Measurements from ENCODE around the gene ZNF202. TPM values are rescaled to one million over a fixed set of nuclear protein-coding genes. Genes with fewer than 3 reads are reported as not detected.
"Not testable (repeated sequence)": the region's sequence is repeated elsewhere in the genome, so short reads cannot be mapped to it uniquely, and the experiment has no call there.

ZNF202 gene
- total and polyA plus RNA-seq, 2 donors (not counting 1 experiment from before 2014, with no cell fraction given) = 4.5 to 9.7 TPM

- Histone ChIP-seq H3K27me3 (ENCODE audit: control insufficient read depth, insufficient read depth, low read length) (peaks cover 3% of the 10 kb centered on the region), H3K4me3 (replicated peaks in 1 of 4; ENCODE audit: control extremely low read depth in 1 of 4, insufficient read depth in 1 of 4, low read depth in 3 of 4, low read length in 4 of 4) (no peak within 1 kb of the TSS), H2AFZ (ENCODE audit: low read length) (no peak within 1 kb of the TSS), H4K20me1 (ENCODE audit: control insufficient read depth, extremely low read depth, insufficient read depth, low read length) (no peaks in the 10 kb centered on the region), H3K36me3 (ENCODE audit: control insufficient read depth, insufficient read depth, low read length) (no peaks in the 10 kb centered on the region), H3K9ac (ENCODE audit: insufficient read depth, low read length) (no peak within 1 kb of the TSS), H3K4me2 (ENCODE audit: extremely low read depth, insufficient read depth, low read length) (no peak within 1 kb of the TSS), H3K4me1 (ENCODE audit: control insufficient read depth, extremely low read depth, insufficient read depth, low read length) (no peaks in the 10 kb centered on the region), H3K79me2 (ENCODE audit: control insufficient read depth, insufficient read depth, low read length) (no peaks in the 10 kb centered on the region), H3K9me3 (ENCODE audit: control insufficient read depth, insufficient read depth, low read depth, low read length) (no peaks in the 10 kb centered on the region), H3K27ac (ENCODE audit: insufficient read depth, low read length) (no peak within 1 kb of the TSS)
- no peak for DNase-seq (ENCODE audit: low read depth in 2 of 2)
- TF ChIP-seq EZH2 (IDR thresholded peaks at IDR 0.05; ENCODE audit: low read length, missing control alignments) = no peak
- TF ChIP-seq, protein P1, sequence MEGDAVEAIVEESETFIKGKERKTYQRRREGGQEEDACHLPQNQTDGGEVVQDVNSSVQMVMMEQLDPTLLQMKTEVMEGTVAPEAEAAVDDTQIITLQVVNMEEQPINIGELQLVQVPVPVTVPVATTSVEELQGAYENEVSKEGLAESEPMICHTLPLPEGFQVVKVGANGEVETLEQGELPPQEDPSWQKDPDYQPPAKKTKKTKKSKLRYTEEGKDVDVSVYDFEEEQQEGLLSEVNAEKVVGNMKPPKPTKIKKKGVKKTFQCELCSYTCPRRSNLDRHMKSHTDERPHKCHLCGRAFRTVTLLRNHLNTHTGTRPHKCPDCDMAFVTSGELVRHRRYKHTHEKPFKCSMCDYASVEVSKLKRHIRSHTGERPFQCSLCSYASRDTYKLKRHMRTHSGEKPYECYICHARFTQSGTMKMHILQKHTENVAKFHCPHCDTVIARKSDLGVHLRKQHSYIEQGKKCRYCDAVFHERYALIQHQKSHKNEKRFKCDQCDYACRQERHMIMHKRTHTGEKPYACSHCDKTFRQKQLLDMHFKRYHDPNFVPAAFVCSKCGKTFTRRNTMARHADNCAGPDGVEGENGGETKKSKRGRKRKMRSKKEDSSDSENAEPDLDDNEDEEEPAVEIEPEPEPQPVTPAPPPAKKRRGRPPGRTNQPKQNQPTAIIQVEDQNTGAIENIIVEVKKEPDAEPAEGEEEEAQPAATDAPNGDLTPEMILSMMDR (conservative IDR thresholded peaks at IDR 0.05 in 1 of 2, IDR thresholded peaks at IDR 0.05 in 1 of 2; ENCODE audit: low read depth in 1 of 2, low read length in 2 of 2) = no peak
These were observed 12.7 kb upstream of the ZNF202 start, which contains the start of gene OR6X1 for GRCh38 chr11:123754101-123754568. Gene OR6X1 (minus strand): TSS chr11:123754518. CDS start chr11:123754518, 0 bp downstream.

DNA sequence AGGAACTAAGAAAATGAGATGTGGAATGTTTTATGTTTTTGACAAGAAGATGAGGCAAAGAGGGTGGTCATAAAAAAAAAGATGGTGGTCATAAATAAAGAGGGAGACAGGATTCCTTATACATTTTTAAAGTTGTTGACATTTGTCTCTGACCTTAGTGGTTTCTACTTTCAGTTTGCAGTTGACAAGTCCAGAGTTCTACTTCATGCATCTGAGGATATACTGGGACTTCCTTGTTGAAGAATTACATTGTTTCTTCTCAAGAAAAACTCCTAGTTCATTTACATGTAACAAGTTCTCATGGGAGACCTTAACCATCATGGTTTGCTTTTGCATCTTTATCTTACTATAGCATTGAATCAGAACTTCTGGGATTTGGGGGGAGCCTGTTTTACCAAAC, 11.7 kb upstream of the ZNF202 start:
- no peak overlapping the region for H2AFZ ChIP-seq (ENCODE audit: low read length)
- H3K27ac ChIP-seq (ENCODE audit: insufficient read depth, low read length) = no peak overlapping the region
- TF ChIP-seq EZH2 (IDR thresholded peaks at IDR 0.05; ENCODE audit: low read length, missing control alignments) = no peak
- TF ChIP-seq, protein P1 (conservative IDR thresholded peaks at IDR 0.05 in 1 of 2, IDR thresholded peaks at IDR 0.05 in 1 of 2; ENCODE audit: low read depth in 1 of 2, low read length in 2 of 2) = no peak
- H3K79me2 ChIP-seq (ENCODE audit: control insufficient read depth, insufficient read depth, low read length) = no peaks in the 10 kb centered on the region
- H3K4me1 ChIP-seq (ENCODE audit: control insufficient read depth, extremely low read depth, insufficient read depth, low read length) = no peaks in the 10 kb centered on the region
- peaks cover 3% of the 10 kb centered on the region for H3K27me3 ChIP-seq (ENCODE audit: control insufficient read depth, insufficient read depth, low read length)
- H3K4me3 ChIP-seq (replicated peaks in 1 of 4; ENCODE audit: control extremely low read depth in 1 of 4, insufficient read depth in 1 of 4, low read depth in 3 of 4, low read length in 4 of 4) = no peak overlapping the region
- H3K36me3 ChIP-seq (ENCODE audit: control insufficient read depth, insufficient read depth, low read length) = no peaks in the 10 kb centered on the region
- no peaks in the 10 kb centered on the region for H3K9me3 ChIP-seq (ENCODE audit: control insufficient read depth, insufficient read depth, low read depth, low read length)
- no peak overlapping the region for H3K9ac ChIP-seq (ENCODE audit: insufficient read depth, low read length)
- H4K20me1 ChIP-seq (ENCODE audit: control insufficient read depth, extremely low read depth, insufficient read depth, low read length) = no peaks in the 10 kb centered on the region
- H3K4me2 ChIP-seq (ENCODE audit: extremely low read depth, insufficient read depth, low read length) = no peak overlapping the region
- DNase-seq (ENCODE audit: low read depth in 2 of 2) = no peak

DNA sequence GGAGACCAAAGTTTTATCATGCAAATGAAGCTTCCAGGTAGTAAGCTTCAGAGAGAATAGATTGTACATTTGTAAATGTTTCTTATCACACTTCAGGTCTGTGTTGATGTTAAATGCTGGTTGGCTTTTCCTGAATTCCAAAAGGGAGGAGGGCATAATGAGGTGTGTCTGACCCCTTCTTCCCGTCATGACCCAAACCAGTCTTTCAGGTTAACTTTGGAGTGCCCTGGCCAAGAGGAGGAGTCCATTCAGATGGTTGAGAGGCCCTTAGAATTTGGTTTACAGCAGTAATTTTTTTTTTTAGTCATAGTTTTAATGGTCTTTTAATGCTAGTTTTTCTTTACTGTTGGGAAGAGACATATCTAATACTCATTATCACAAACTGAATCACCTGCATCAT, 10.3 kb upstream of the ZNF202 start:
- Histone ChIP-seq H3K36me3 (ENCODE audit: control insufficient read depth, insufficient read depth, low read length) (no peaks in the 10 kb centered on the region), H3K9ac (ENCODE audit: insufficient read depth, low read length) (no peak overlapping the region), H3K27me3 (ENCODE audit: control insufficient read depth, insufficient read depth, low read length) (peaks cover 3% of the 10 kb centered on the region), H3K4me2 (ENCODE audit: extremely low read depth, insufficient read depth, low read length) (no peak overlapping the region), H3K27ac (ENCODE audit: insufficient read depth, low read length) (no peak overlapping the region), H3K9me3 (ENCODE audit: control insufficient read depth, insufficient read depth, low read depth, low read length) (no peaks in the 10 kb centered on the region), H4K20me1 (ENCODE audit: control insufficient read depth, extremely low read depth, insufficient read depth, low read length) (no peaks in the 10 kb centered on the region), H3K4me1 (ENCODE audit: control insufficient read depth, extremely low read depth, insufficient read depth, low read length) (no peaks in the 10 kb centered on the region), H3K4me3 (replicated peaks in 1 of 4; ENCODE audit: control extremely low read depth in 1 of 4, insufficient read depth in 1 of 4, low read depth in 3 of 4, low read length in 4 of 4) (no peak overlapping the region), H3K79me2 (ENCODE audit: control insufficient read depth, insufficient read depth, low read length) (no peaks in the 10 kb centered on the region), H2AFZ (ENCODE audit: low read length) (no peak overlapping the region)
- no peak for TF ChIP-seq EZH2 (IDR thresholded peaks at IDR 0.05; ENCODE audit: low read length, missing control alignments)
- TF ChIP-seq, protein P1 (conservative IDR thresholded peaks at IDR 0.05 in 1 of 2, IDR thresholded peaks at IDR 0.05 in 1 of 2; ENCODE audit: low read depth in 1 of 2, low read length in 2 of 2) = no peak
- no peak for DNase-seq (ENCODE audit: low read depth in 2 of 2)

DNA sequence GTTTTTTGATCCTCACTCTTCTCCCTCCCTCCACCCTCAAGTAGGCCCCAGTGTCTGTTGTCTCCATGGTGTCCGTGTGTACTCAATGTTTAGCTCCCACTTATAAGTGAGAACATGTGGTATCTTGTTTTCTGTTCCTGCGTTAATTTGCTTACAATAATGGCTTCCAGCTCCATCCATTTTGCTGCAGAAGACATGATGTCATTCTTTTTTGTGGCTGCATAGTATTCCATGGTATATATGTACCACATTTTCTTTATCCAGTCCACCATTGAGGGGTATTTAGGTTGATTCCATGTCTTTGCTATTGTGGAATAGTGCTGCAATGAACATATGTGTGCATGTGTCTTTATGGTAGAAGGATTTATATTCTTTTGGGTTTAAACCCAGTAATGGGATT, 6.9 kb upstream of the ZNF202 start:
- not testable (repeated sequence) for H3K27me3 ChIP-seq (ENCODE audit: control insufficient read depth, insufficient read depth, low read length); H4K20me1 ChIP-seq (ENCODE audit: control insufficient read depth, extremely low read depth, insufficient read depth, low read length); H3K4me1 ChIP-seq (ENCODE audit: control insufficient read depth, extremely low read depth, insufficient read depth, low read length); H3K4me2 ChIP-seq (ENCODE audit: extremely low read depth, insufficient read depth, low read length); H3K27ac ChIP-seq (ENCODE audit: insufficient read depth, low read length); H3K79me2 ChIP-seq (ENCODE audit: control insufficient read depth, insufficient read depth, low read length); H3K36me3 ChIP-seq (ENCODE audit: control insufficient read depth, insufficient read depth, low read length); DNase-seq (ENCODE audit: low read depth in 2 of 2); H3K9me3 ChIP-seq (ENCODE audit: control insufficient read depth, insufficient read depth, low read depth, low read length); H2AFZ ChIP-seq (ENCODE audit: low read length); H3K9ac ChIP-seq (ENCODE audit: insufficient read depth, low read length); H3K4me3 ChIP-seq (replicated peaks in 1 of 4; ENCODE audit: control extremely low read depth in 1 of 4, insufficient read depth in 1 of 4, low read depth in 3 of 4, low read length in 4 of 4)
